GM21723 (cell line): ENCODE data around the gene CIDEA.
"Not testable (repeated sequence)": the region's sequence is repeated elsewhere in the genome, so short reads cannot be mapped to it uniquely, and the experiment has no call there.

Source experiments
- ATAC-seq: cut with Tn5 transposase; IDR thresholded peaks from one replicate; pipeline ENCODE4 v1.9.1; 2021; ENCODE audit warnings: mild to moderate bottlenecking, moderate library complexity; ENCODE audit not compliant: unreplicated experiment

Gene CIDEA, protein sequence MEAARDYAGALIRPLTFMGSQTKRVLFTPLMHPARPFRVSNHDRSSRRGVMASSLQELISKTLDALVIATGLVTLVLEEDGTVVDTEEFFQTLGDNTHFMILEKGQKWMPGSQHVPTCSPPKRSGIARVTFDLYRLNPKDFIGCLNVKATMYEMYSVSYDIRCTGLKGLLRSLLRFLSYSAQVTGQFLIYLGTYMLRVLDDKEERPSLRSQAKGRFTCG

DNA sequence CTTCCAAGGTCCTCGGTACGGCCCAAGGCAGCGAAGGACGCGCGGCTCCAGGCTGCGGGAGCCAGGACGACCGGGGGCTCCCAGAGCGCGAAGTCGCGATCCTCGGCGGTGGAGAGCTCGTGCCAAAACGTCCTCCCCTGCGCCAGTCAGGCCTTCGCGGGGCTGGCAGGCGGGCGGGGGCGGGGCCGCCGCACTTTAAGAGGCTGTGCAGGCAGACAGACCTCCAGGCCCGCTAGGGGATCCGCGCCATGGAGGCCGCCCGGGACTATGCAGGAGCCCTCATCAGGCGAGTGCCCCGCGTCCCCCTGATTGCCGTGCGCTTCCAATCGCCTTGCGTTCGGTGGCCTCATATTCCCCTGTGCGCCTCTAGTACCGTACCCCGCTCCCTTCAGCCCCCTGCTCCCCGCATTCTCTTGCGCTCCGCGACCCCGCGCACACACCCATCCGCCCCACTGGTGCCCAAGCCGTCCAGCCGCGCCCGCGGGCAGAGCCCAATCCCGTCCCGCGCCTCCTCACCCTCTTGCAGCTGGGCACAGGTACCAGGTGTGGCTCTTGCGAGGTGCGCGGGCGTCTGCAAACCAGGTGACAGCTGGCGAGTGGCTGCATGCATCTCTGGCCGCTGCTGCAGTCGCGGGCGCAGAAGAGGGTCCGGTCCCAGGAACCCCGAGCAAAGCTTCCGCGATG, at the start of gene CIDEA:
CIDEA (plus strand) TSS at position 226 of the 684 bp plus-strand sequence; CDS start at position 249, 23 bp downstream.
- no peak for ATAC-seq

- ATAC-seq: not testable (repeated sequence)
Observed at GRCh38 chr18:12208296-12209153, 45.6 kb upstream of the CIDEA start.

DNA sequence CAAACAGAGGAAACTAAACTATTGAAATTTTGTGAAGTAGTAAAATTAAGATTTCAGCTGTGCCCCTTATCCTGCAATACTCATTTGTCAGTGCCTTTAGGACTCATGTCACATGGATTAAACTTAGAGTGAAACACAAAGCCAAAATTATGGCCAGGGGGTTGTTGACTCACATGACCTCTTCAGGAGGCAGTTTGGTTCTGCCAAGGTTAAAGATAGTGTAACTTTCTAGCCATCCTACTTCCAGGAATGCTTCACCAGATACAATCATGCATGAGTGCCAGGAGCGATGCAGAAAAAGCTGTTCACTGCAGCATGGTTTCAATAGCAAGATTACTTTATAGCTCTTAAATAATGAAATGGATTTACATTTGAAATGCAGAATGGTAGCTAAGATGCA, 41.9 kb upstream of the CIDEA start:
- not testable (repeated sequence) for ATAC-seq

- not testable (repeated sequence) for ATAC-seq
Observed at GRCh38 chr18:12214296-12215005, 39.7 kb upstream of the CIDEA start.

GRCh38 chr18:12216471-12216870, 37.7 kb upstream of the CIDEA start:
- ATAC-seq: not testable (repeated sequence)

GRCh38 chr18:12218603-12219002, 35.6 kb upstream of the CIDEA start:
- ATAC-seq: not testable (repeated sequence)

DNA sequence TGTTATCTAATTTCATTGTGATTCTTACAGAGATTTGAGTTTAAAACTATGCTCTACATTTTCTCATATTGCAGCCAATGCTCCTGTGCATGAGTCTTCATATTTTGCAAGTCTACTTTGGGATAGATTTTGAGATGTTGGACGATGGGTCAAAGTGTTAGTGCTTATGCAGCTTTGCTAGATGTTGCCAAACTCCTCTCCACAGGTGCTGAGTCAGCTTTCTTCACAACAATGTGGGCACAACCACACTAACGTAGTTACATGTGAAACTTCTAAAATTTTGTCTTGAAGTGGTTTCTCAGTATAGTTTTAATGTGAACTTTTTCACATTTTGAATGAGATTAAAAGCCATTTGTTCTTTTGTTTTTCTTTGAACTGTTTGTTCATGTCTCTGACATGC, 32.1 kb upstream of the CIDEA start:
- not testable (repeated sequence) for ATAC-seq

DNA sequence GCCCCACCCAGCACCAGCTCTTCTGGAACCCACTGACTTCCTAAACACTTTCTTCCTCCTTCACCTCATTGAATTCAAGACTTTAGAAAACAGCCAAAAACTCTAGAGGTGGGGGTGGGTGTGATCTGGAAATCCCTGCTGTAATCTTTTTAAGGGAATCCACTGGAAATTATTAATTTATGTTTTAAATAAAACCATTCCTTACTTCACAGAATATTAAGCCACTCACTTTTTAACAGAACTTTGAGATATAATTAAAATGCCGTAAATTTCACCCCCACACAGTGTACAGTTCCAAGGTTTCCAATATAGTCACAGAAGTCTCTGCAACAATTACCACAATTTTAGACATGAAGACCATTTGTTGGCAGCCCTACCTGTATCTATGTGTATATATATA, 30.8 kb upstream of the CIDEA start:
- ATAC-seq: not testable (repeated sequence)

GRCh38 chr18:12226807-12227206, 27.4 kb upstream of the CIDEA start:
- not testable (repeated sequence) for ATAC-seq

- ATAC-seq: not testable (repeated sequence)
Observed at GRCh38 chr18:12227399-12228186, 26.6 kb upstream of the CIDEA start.

GRCh38 chr18:12228308-12228707, 25.9 kb upstream of the CIDEA start:
- not testable (repeated sequence) for ATAC-seq

DNA sequence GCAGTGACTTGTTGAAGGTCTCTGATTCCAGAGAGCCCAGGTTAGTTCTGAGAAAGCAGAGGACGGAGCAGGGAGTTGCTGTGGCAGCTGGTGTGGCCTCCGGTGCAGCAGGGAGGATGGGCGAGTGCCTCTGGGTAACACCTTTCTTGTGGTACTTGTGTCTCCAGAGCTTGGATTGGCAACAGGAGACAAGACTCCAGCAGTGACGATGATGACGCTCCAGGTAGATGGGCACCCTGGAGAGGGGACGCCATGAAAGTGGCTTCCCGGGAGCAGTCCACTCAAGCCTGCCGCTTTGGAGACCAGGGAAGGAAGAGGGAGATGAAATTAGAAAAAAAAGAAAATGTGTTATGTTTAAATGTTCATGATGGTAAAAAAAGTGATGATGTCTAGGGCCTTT, 23.6 kb upstream of the CIDEA start:
- not testable (repeated sequence) for ATAC-seq

GRCh38 chr18:12231040-12231882, 22.9 kb upstream of the CIDEA start:
- no peak for ATAC-seq

DNA sequence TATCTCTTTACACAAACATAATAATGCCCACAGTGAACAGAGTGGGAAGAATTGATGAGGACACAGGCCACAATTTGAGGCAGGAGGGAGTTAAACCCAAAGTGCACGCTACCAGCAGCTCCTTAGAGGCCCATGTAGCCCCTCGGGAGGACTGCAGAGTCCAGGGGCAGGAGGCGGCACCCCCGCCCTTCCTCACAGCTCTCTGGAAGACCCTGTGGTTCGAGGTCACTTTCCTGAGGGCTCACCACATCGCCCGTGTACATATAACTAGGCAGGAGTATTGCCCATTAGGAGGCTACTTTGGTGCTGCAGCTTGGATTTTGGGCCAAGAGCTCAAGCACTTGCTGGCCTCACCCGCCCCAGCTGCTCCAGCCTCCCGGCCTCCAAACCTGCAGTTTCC, 22.2 kb upstream of the CIDEA start:
- ATAC-seq: no peak

GRCh38 chr18:12233378-12233777, 20.8 kb upstream of the CIDEA start:
- no peak for ATAC-seq

DNA sequence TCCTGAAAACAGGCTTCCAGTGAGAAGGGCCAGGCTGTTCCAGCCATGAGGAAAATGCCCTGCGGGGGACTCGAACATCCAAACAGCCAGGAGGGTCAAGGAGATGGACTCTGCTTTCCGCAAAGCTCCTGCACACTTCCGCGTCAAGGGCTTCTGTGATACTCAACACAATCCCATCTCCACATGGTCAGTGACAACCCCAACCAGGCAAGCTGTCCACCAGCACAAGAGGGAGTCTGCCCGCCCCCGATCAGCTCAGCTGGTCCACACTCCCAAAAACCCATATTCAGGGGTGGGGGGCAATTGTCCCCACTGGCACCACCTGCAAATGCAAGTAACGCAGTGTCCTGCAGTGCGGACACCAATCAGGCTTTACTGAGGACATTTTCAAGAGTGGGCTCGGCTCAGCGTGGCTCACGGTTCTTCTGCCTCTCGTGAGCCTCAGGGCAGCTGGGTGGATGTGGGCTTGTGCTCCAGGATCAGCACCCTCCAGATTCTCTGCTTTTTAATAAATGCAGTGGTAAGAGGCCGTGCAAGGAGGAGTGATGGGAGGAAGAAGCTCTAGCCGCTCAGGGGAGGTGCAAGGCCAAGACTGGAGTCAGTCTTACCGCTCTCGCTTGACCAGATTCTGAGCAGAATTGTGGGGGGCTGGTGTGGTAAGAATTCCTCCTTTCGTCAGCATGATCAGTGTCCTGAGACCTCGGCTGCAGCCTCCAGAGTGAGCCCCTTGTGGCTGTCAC, 19.5 kb upstream of the CIDEA start:
- ATAC-seq: no peak

GRCh38 chr18:12236141-12236540, 18.0 kb upstream of the CIDEA start:
- ATAC-seq: no peak
